ENCODE measurements around the gene ROGDI.
A peak's percentile ranks its signal among the peaks of the same experiment; 100 is the strongest.

The ROGDI gene

GRCh38 chr16:4765511-4766474 is 36.6 kb downstream of the ROGDI start:
- no peak overlapping the region for H3K27ac ChIP-seq (ENCODE audit: low read depth, low read length)
- H3K4ac ChIP-seq (ENCODE audit: low read depth, low read length), result no peak overlapping the region
- H2BK15ac ChIP-seq (replicated peaks; ENCODE audit: low read depth), result no peak overlapping the region
- H4K5ac ChIP-seq (ENCODE audit: low read length), result no peak overlapping the region
- H3K27me3 ChIP-seq (ENCODE audit: insufficient read depth, low read length, poor library complexity), result no peaks in the 10 kb centered on the region
- peak overlapping the region; percentile 93 for H3K56ac ChIP-seq (ENCODE audit: low read length)
- H3K4me2 ChIP-seq (ENCODE audit: low read length), result peak overlapping the region; percentile 25
- H3K23ac ChIP-seq (ENCODE audit: low read length), result no peak overlapping the region
- H2AK5ac ChIP-seq (ENCODE audit: low read length), result no peak overlapping the region
- peaks cover 2% of the 10 kb centered on the region for H3K36me3 ChIP-seq (ENCODE audit: control insufficient read depth, insufficient read depth, low read length)
- H2BK120ac ChIP-seq (ENCODE audit: low read depth, low read length), result no peak overlapping the region
- peak overlapping the region; percentile 96 for H3K9ac ChIP-seq (ENCODE audit: low read length)
- peaks cover 9% of the 10 kb centered on the region for H3K79me1 ChIP-seq (ENCODE audit: low read length)
- peaks cover 1% of the 10 kb centered on the region for H3K4me1 ChIP-seq (ENCODE audit: control insufficient read depth, low read depth, low read length)
- no peak for DNase-seq
- H4K8ac ChIP-seq (ENCODE audit: low read depth, low read length), result no peak overlapping the region
- WGBS (ENCODE audit: extremely low coverage, insufficient coverage, low lambda C conversion rate), result no CpG with 5 or more reads among the region's 26 CpGs
- no peak overlapping the region for H2BK5ac ChIP-seq (ENCODE audit: low read length)
- no peak overlapping the region for H3K18ac ChIP-seq (ENCODE audit: low read length)
- H3K79me2 ChIP-seq (ENCODE audit: control insufficient read depth, insufficient read depth, low read length), result peaks cover 6% of the 10 kb centered on the region
- H3K4me3 ChIP-seq (ENCODE audit: low read length), result no peak overlapping the region

GRCh38 chr16:4763791-4764190 is 38.6 kb downstream of the ROGDI start:
- no peak overlapping the region for H3K4ac ChIP-seq (ENCODE audit: low read depth, low read length)
- no peak overlapping the region for H4K8ac ChIP-seq (ENCODE audit: low read depth, low read length)
- no peak overlapping the region for H3K56ac ChIP-seq (ENCODE audit: low read length)
- H3K4me1 ChIP-seq (ENCODE audit: control insufficient read depth, low read depth, low read length), result peaks cover 1% of the 10 kb centered on the region
- H2BK15ac ChIP-seq (replicated peaks; ENCODE audit: low read depth), result no peak overlapping the region
- DNase-seq, result no peak
- no peak overlapping the region for H3K4me3 ChIP-seq (ENCODE audit: low read length)
- no peaks in the 10 kb centered on the region for H3K27me3 ChIP-seq (ENCODE audit: insufficient read depth, low read length, poor library complexity)
- H2AK5ac ChIP-seq (ENCODE audit: low read length), result no peak overlapping the region
- no peak overlapping the region for H3K27ac ChIP-seq (ENCODE audit: low read depth, low read length)
- no peak overlapping the region for H4K5ac ChIP-seq (ENCODE audit: low read length)
- H3K9ac ChIP-seq (ENCODE audit: low read length), result no peak overlapping the region
- no peak overlapping the region for H3K18ac ChIP-seq (ENCODE audit: low read length)
- H3K23ac ChIP-seq (ENCODE audit: low read length), result no peak overlapping the region
- peaks cover 6% of the 10 kb centered on the region for H3K79me2 ChIP-seq (ENCODE audit: control insufficient read depth, insufficient read depth, low read length)
- H2BK5ac ChIP-seq (ENCODE audit: low read length), result no peak overlapping the region
- WGBS (ENCODE audit: extremely low coverage, insufficient coverage, low lambda C conversion rate), result no CpG with 5 or more reads among the region's 7 CpGs
- H3K4me2 ChIP-seq (ENCODE audit: low read length), result no peak overlapping the region
- H2BK120ac ChIP-seq (ENCODE audit: low read depth, low read length), result no peak overlapping the region
- peaks cover 6% of the 10 kb centered on the region for H3K36me3 ChIP-seq (ENCODE audit: control insufficient read depth, insufficient read depth, low read length)
- peaks cover 9% of the 10 kb centered on the region for H3K79me1 ChIP-seq (ENCODE audit: low read length)

- WGBS (ENCODE audit: extremely low coverage, insufficient coverage, low lambda C conversion rate), result no CpG with 5 or more reads among the region's 9 CpGs
- peaks cover 1% of the 10 kb centered on the region for H3K4me1 ChIP-seq (ENCODE audit: control insufficient read depth, low read depth, low read length)
- no peak overlapping the region for H4K5ac ChIP-seq (ENCODE audit: low read length)
- no peak overlapping the region for H2BK5ac ChIP-seq (ENCODE audit: low read length)
- H3K9ac ChIP-seq (ENCODE audit: low read length), result no peak overlapping the region
- H3K79me2 ChIP-seq (ENCODE audit: control insufficient read depth, insufficient read depth, low read length), result peaks cover 6% of the 10 kb centered on the region
- H2BK15ac ChIP-seq (replicated peaks; ENCODE audit: low read depth), result no peak overlapping the region
- H3K4ac ChIP-seq (ENCODE audit: low read depth, low read length), result no peak overlapping the region
- H3K56ac ChIP-seq (ENCODE audit: low read length), result no peak overlapping the region
- H3K36me3 ChIP-seq (ENCODE audit: control insufficient read depth, insufficient read depth, low read length), result peaks cover 6% of the 10 kb centered on the region
- H3K23ac ChIP-seq (ENCODE audit: low read length), result no peak overlapping the region
- no peak overlapping the region for H3K27ac ChIP-seq (ENCODE audit: low read depth, low read length)
- no peak overlapping the region for H2BK120ac ChIP-seq (ENCODE audit: low read depth, low read length)
- no peak overlapping the region for H3K4me2 ChIP-seq (ENCODE audit: low read length)
- no peak overlapping the region for H3K18ac ChIP-seq (ENCODE audit: low read length)
- no peak for DNase-seq
- no peaks in the 10 kb centered on the region for H3K27me3 ChIP-seq (ENCODE audit: insufficient read depth, low read length, poor library complexity)
- H4K8ac ChIP-seq (ENCODE audit: low read depth, low read length), result no peak overlapping the region
- peaks cover 9% of the 10 kb centered on the region for H3K79me1 ChIP-seq (ENCODE audit: low read length)
- H3K4me3 ChIP-seq (ENCODE audit: low read length), result no peak overlapping the region
- no peak overlapping the region for H2AK5ac ChIP-seq (ENCODE audit: low read length)
Measured at GRCh38 chr16:4762205-4762604, 40.2 kb downstream of the ROGDI start.

GRCh38 chr16:4760221-4760910 is 42.1 kb downstream of the ROGDI start:
- Histone ChIP-seq H3K4me3 (ENCODE audit: low read length) (no peak overlapping the region), H2BK5ac (ENCODE audit: low read length) (no peak overlapping the region), H2BK15ac (replicated peaks; ENCODE audit: low read depth) (no peak overlapping the region), H3K4me1 (ENCODE audit: control insufficient read depth, low read depth, low read length) (no peaks in the 10 kb centered on the region), H3K23ac (ENCODE audit: low read length) (no peak overlapping the region), H3K79me2 (ENCODE audit: control insufficient read depth, insufficient read depth, low read length) (no peaks in the 10 kb centered on the region), H3K4ac (ENCODE audit: low read depth, low read length) (no peak overlapping the region), H3K18ac (ENCODE audit: low read length) (no peak overlapping the region), H3K79me1 (ENCODE audit: low read length) (peaks cover 5% of the 10 kb centered on the region), H3K56ac (ENCODE audit: low read length) (no peak overlapping the region), H3K4me2 (ENCODE audit: low read length) (no peak overlapping the region), H2BK120ac (ENCODE audit: low read depth, low read length) (no peak overlapping the region), H3K36me3 (ENCODE audit: control insufficient read depth, insufficient read depth, low read length) (peaks cover 8% of the 10 kb centered on the region), H3K27me3 (ENCODE audit: insufficient read depth, low read length, poor library complexity) (no peaks in the 10 kb centered on the region), H4K8ac (ENCODE audit: low read depth, low read length) (no peak overlapping the region), H3K27ac (ENCODE audit: low read depth, low read length) (no peak overlapping the region), H2AK5ac (ENCODE audit: low read length) (no peak overlapping the region), H3K9ac (ENCODE audit: low read length) (no peak overlapping the region), H4K5ac (ENCODE audit: low read length) (no peak overlapping the region)
- DNase-seq, result no peak
- no CpG with 5 or more reads among the region's 23 CpGs for WGBS (ENCODE audit: extremely low coverage, insufficient coverage, low lambda C conversion rate)

- DNase-seq, result no peak
- H3K4me1 ChIP-seq (ENCODE audit: control insufficient read depth, low read depth, low read length), result no peaks in the 10 kb centered on the region
- no peak overlapping the region for H3K27ac ChIP-seq (ENCODE audit: low read depth, low read length)
- no peak overlapping the region for H2BK120ac ChIP-seq (ENCODE audit: low read depth, low read length)
- no peak overlapping the region for H2BK5ac ChIP-seq (ENCODE audit: low read length)
- H3K27me3 ChIP-seq (ENCODE audit: insufficient read depth, low read length, poor library complexity), result no peaks in the 10 kb centered on the region
- no peak overlapping the region for H3K4ac ChIP-seq (ENCODE audit: low read depth, low read length)
- no peak overlapping the region for H4K8ac ChIP-seq (ENCODE audit: low read depth, low read length)
- no peak overlapping the region for H2BK15ac ChIP-seq (replicated peaks; ENCODE audit: low read depth)
- H3K4me3 ChIP-seq (ENCODE audit: low read length), result peak overlapping the region; percentile 15
- H3K79me2 ChIP-seq (ENCODE audit: control insufficient read depth, insufficient read depth, low read length), result no peaks in the 10 kb centered on the region
- no peak overlapping the region for H3K56ac ChIP-seq (ENCODE audit: low read length)
- no CpG with 5 or more reads among the region's 6 CpGs for WGBS (ENCODE audit: extremely low coverage, insufficient coverage, low lambda C conversion rate)
- H2AK5ac ChIP-seq (ENCODE audit: low read length), result no peak overlapping the region
- H3K18ac ChIP-seq (ENCODE audit: low read length), result no peak overlapping the region
- no peak overlapping the region for H4K5ac ChIP-seq (ENCODE audit: low read length)
- H3K4me2 ChIP-seq (ENCODE audit: low read length), result no peak overlapping the region
- H3K23ac ChIP-seq (ENCODE audit: low read length), result no peak overlapping the region
- peaks cover 12% of the 10 kb centered on the region for H3K36me3 ChIP-seq (ENCODE audit: control insufficient read depth, insufficient read depth, low read length)
- no peak overlapping the region for H3K9ac ChIP-seq (ENCODE audit: low read length)
- peaks cover 2% of the 10 kb centered on the region for H3K79me1 ChIP-seq (ENCODE audit: low read length)
Measured at GRCh38 chr16:4755687-4756086, 46.7 kb downstream of the ROGDI start.

All from mesendoderm (in vitro differentiated cells).